PC-3 (cell line): Measurements from ENCODE around the gene KRTAP12-1.

Experiments used
- CTCF ChIP-seq: fragments of 300-600 bp; sonication (generic); conservative IDR thresholded peaks from 2 replicates; pipeline ENCODE4 v1.5.1; 2017; ENCODE audit warnings: antibody characterized with exemption, low read depth, mild to moderate bottlenecking, low read length
- EZH2 ChIP-seq: fragments of 300-600 bp; sonication (generic); IDR thresholded peaks from one replicate; pipeline ENCODE4 v1.6.1; 2017; ENCODE audit warnings: antibody characterized with exemption, mild to moderate bottlenecking, low read length; ENCODE audit not compliant: unreplicated experiment

GRCh38 chr21:44700101-44701022 is 18.4 kb upstream of the KRTAP12-1 start:
- no peak for TF ChIP-seq EZH2
- TF ChIP-seq CTCF, result no peak
